Kidney glomerular epithelial cell (primary cell): ENCODE results near the gene TIGD3.

Experiments
- DNase-seq: peaks from one replicate; lab custom pipeline; 2025; lab: John Stamatoyannopoulos, UW

The TIGD3 gene

DNA sequence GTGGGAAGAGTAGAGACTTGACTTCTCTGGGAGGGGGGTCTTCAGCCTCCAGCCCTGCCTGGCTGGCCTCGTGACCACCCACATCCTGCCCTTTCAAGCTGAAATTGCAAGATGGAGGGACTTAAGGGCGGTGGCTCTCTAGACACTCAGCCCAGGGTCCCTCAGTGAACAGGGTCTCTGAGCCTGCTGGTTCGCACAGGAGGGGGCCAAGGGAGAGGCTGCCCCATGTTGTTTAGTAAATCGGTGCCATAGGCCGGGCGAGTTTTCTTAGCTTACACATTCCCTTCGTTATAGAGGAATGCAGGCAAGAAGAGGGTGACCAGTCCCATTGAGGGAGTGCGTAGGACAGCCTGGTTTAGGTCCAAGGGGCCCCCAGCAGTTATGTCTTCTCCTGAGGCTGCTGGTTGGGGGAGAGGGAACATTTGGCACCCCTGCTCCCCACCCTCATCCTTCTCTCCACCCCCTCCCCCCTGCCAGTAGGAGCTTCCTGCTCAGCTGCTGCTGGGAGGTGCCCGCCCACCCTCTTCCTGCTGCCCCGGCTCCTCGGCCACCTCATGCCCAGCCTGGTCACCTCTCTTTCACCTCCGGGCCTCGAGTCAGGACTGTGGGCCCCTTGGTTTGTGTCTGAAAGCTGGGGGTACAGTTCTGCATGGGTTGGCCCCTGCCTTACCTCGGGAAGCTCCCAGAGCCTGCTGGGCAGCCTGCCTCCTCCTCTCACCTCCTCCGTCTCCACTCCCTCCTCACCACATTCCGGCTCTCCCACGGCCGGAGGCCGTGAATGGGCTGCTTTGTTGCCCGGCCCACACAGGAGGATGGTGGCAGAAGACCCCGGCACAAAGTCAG is 35.8 kb downstream of the TIGD3 start:
- no peak for DNase-seq

GRCh38 chr11:65390996-65391395 is 36.4 kb downstream of the TIGD3 start:
- DNase-seq: no peak

GRCh38 chr11:65392186-65392829 is 37.8 kb downstream of the TIGD3 start:
- no peak for DNase-seq

DNA sequence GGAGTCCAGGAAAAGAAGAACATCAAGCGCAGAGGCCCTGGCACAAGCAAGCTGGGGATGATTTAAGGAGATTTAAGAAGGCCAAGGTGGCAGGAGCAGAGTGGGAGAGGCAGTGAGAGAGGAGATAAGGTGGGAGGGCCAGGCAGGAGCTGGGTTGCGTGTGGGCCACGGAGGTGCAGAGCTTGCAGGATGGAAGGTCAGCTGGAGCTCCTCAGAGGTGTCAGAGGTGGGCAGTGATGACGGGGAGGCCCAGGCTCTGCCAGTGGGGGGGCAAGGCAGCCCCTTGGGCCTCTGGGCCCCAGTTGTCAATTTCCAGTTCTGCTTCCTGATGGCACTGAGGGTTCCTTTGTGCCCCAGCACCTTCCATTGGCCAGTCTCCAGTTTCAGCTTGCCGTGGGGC is 38.3 kb downstream of the TIGD3 start:
- no peak for DNase-seq

GRCh38 chr11:65393513-65394079 is 39.0 kb downstream of the TIGD3 start:
- no peak for DNase-seq

DNA sequence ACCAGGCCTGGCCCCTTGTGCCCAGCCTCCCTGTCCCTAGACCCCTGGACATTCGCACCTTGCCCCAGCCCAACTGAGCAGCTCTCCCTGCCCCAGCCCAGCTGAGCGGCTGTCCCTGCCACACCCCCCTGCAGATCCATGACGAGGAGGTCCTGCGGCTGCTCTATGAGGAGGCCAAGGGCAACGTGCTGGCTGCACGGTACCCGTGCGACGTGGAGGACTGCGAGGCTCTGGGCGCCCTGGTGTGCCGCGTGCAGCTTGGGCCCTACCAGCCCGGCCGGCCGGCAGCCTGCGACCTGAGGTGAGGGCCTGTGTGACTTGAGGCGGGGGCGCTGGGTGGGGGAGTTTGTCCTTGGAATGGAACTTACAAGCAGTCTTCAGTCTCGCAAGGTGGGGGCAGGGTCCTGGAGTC is 39.6 kb downstream of the TIGD3 start:
- no peak for DNase-seq

DNA sequence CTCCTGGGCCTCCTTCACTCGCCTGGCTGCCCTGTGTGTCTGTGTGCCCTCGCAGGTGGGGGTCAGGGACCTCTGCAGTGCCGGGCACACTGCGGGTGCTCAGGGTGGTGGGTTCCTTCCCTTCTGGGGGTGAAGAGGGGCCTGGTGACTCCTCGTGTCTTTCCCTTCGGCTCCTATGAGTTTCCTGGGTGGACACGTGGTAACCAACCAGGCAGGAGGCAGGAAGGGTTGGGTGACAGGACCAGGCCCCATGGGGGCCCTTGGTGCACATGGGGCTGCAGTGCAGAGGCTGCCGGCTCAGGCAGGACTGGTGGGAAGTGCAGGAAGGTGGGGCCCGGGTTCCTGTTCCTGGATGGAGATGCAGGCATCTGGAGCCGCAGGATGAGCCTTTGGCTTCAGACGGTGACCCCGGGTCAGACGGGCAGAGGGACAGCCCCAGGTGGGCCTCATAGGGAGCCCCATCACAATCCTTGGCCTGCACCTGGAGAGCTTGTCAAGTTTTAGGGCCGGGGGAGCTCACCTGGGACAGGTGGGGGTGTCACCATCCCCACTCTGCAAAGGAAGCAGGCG is 41.5 kb downstream of the TIGD3 start:
- DNase-seq: no peak

GRCh38 chr11:65396769-65397745 is 42.5 kb downstream of the TIGD3 start:
- no peak for DNase-seq

DNA sequence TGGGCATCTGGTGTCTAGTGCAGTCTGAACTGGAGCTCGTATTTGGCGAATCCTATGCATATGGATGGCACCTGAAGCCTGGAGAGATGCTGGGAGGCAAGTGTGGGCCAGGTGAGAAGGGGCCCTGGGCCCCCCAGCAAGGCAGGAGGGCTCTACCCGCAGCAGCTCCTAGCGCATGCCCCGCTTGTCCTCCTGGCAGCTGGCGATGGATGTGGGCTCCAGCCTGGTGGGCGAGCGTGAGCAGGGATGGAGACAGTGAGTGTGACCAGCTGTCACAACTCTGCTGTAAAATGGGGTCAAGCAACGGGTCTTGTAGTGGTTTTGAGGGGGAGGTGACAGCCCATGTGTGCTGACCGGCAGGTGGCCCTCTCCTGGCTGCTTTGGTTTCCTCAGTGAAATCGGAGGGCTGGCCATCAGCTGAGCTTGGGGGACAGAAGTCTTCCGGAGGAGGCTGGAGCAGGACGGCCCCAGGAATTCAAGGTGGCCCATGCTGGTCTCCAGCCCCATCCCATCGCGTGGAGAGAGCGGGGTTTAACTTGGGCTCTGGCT is 43.9 kb downstream of the TIGD3 start:
- DNase-seq: no peak

DNA sequence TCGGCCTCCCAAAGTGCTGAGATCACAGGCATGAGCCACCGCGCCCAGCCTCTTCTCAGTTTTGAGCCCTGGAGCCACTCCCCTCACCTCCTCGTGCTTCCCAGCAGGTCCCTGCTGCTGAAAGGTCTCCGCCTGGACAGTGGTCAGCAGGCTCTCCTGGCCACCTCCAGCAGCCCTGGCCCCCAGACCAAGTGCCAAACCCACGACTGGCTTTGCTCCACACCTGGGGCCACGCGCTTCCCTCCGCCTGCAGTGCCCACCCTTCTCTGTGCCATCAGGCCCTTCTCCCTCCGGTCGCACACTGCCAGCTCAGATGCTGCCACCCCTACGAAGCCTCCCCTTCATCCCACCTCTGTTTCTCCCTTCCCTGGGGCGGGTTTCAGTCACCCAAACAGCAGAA is 44.7 kb downstream of the TIGD3 start:
- no peak for DNase-seq

GRCh38 chr11:65399845-65400244 is 45.3 kb downstream of the TIGD3 start:
- no peak for DNase-seq

DNA sequence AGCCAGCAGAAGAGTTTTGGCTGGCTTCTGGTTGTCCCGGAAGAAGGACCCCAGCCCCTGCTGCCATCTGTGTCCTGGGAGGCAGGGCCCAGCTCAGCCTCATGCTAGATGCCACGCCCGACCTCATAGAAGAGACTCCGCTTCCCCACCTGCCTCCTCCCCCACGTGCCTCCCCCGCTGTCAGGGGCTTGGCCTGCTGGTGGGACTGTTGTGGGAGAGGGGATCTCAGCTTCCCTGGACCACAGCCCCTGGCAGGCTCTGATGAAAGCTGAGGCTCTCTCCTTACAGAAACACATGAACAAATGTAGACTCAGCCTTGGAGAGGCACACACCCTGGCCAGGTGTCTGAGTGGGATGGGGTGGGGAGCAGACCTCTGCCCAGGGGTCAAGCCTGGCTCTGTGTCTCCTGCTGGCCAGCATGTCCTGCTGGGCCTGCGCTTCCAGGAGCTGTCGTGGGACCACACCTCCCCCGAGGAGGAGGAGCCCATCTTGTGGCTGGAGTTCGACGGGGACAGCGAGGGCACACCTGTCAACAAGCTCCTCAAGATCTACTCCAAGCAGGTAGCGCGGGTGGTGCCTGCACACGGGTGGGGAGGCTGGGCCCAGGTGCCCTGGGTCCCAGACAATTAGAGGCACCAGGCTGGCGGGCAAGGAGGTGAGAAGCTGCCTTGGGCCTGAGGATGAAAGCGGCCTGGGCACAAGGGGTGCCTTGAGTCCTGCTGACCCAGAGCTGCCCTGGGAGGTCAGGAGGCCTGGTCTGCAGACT is 45.9 kb downstream of the TIGD3 start:
- no peak for DNase-seq

- DNase-seq: no peak
Measured at GRCh38 chr11:65401073-65401802, 46.7 kb downstream of the TIGD3 start.

DNA sequence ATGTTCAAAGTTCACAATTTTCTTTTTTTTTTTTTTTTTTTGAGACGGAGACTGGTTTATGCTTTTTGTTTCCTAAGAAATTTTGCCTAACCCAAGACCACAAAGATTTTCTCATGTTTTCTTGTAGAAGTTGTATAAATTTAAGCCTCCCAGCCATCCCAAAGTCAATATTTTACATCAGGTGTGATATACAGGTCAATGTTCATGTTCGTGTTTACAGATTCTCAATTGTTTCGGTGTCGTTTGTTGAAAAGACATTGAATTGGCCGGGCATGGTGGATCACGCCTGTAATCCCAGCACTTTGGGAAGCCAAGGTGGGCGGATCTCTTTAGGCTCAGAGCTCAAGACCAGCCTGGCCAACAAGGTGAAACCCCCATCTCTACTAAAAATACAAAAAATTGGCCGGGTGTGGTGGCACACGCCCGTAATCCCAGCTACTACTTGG is 47.3 kb downstream of the TIGD3 start:
- DNase-seq: no peak

DNA sequence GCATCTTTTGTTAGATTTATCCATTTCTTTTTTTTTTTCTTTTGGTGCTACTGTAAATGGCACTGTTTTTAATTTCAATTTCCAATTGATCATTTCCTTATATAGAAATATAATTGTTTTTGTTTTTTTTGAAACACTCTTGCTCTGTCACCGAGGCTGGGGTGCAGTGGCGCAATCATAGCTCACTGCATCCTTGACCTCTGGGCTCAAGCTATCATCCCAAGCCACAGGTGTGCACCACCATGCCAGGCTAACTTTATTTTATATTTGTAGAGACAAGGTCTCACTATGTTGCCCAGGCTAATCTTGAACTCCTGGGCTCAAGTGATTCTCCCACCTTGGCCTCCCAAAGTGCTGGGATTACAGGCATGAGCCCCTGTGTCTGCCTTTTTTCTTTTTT is 48.2 kb downstream of the TIGD3 start:
- no peak for DNase-seq

- no peak for DNase-seq
Measured at GRCh38 chr11:65403607-65404121, 49.1 kb downstream of the TIGD3 start.

DNA sequence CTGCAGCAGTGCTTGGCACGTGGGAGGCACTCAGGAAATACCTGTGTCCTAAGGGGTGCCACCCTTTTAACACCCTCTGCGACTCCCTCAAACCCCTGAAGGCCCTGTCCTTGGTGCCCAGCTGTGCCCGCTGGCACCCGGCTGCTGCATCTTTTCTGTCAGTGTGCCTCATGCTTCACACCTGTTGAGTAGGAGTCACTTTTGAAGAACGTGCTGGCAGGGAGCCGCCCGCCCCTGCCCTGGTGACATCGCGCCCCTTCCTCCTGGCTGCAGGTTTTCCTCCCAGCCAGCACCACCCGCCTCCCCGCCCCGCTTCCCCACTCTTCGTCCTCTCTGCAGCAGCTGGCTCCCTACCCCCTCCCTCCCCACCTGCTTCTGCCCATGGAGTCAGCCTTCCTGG is 49.7 kb downstream of the TIGD3 start:
- no peak for DNase-seq

DNA sequence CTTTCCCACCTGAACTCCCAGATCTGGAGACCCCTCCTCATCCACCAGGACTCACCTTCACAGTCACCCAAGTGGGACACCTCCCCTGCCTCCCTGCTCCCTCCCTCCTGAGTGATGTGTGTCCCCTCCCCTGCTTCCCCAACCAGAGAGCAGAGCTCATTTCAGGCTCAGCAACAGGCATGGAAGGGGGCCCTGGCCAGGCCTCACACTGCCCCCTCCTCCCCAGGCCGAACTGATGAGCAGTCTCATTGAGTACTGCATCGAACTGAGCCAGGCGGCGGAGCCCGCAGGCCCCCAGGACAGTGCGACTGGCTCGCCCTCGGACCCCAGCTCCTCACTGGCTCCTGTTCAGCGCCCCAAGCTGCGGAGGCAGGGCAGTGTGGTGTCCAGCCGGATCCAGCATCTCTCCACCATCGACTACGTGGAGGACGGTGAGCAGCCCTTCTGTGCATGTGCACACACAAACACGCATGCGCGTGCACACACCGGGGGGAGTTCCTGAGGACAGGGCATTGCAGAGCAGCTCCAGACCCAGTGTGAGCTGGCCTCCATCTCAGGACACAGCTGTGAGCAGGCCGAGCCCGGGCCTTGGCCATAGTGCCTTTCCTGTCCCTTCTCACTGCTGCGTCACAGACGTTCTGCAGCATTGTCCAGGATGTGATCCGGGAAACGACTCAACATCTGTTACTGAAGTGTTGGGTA is 50.2 kb downstream of the TIGD3 start:
- no peak for DNase-seq
